ENCODE results near the gene TSPAN3.
A peak's percentile ranks its signal among the peaks of the same experiment; 100 is the strongest.

Gene TSPAN3

DNA sequence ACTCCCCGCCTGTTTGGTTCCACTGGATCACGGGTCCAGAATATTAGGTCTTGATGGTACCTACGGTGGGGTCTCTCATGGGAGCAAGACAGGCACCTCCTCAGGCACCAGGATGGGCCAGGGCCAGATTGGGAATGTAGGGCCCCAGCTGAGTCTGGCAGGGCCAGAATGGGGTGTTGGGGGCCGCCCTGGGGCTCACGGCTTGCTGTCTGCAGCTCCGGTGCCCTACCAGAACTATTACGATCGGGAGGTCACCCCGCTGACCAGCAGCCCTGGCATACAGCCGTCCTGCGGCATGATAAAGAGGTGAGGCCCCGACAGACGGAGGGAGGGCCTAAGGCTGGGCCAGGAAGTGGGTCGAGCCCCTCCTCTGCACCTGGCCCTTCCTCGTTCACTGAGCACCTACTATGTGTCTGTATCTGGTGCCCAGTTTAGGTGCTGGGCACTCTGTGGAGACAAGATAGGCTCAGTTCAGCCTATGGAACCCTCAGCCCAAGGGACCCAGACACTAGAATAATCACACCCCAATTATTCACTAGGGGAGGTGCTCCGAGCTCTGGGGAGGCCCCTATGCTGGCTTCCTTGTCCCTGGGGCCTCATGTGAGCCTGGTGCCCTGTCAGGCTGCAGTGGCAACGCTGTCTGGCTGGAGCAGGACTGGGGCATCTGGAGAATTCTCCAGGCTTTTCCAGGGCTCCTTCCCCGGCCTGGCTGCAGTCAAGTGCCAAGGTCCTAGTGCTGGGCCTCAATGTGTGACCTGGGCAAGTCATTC is 38.1 kb downstream of the TSPAN3 start:
- no peak for DNase-seq

DNA sequence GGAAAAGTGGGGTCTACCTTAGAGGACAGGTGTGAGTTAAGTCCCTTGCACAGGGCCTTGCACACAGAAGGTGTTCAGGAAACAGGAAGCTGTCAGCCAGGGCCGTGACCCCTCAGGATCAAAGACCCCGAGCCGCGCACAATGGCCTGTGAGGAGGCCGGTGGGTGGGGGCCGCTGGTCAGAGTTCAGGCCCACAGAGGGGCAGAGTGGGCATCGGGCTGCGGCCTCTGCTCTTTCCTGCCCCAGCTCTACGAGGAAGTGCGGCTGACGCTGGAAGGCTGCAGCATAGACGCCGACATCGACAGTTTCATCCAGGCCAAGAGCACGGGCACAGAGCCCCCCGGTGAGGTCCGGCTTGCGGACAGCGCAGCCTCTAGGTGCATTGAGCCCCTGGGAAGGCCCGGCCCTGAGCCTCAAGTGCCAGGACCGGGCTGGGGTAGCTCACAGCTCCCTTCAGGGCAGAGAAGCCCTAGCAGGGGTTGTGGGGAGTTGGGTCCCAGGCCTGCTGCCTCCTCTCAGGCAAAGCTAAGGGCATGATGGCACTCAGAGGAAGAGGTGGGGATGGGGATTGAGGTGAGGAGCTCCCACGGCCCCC is 38.8 kb downstream of the TSPAN3 start:
- DNase-seq = no peak

DNA sequence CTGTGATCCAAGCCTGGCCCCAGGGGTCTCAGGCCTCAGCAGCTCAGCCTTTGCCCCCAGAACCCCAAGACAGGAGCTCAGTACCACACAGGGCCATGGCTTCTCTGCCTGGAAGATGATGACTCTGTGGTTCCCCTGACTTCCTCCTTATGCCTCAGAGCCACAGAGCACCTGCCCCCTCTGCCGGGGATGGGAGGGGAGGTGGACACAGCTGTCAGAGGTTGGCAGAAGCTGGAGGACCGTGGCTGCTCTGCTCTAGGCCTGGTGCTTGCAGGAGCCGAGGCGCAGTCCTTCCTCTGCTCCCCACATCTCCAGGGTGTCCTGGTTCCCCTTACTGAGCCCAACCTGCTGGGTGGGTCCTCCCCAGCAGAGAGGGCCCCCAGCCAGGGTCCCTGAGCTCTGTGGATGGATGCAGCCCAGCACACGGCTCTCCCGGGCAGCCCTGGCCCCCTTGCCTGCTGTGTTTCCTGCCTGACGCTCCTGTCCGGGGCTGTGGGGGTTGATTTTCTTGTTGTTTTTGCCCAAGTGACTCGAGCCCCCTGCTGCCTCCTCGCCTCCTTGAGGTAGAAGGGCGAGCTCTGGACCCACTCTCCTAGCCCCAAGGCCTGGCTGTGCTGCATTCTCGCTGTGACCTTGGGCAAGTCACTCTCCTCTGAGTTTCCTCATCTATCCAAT is 39.4 kb downstream of the TSPAN3 start:
- no peak for DNase-seq

DNA sequence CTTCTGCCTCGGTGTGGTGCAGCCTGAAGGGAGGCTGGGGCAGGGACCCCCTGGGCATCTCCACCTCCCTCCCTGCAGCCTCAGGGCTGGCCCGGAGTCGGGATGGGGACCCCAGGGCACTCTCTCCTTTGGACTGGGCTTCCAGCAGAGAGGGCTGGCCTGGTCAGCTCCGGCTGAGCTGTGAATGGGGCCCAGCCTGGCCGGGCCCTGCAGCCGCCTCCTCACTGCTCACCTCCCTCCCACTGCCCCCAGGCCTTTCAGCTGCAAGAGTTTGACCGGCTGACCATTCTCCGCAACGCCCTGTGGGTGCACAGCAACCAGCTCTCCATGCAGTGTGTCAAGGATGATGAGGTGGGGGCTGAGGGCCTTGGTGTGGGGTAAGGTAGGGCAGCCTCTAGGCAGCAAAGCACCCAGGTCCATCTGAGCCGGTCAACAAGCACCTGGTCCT is 40.0 kb downstream of the TSPAN3 start:
- no peak for DNase-seq

- peak; percentile 30 for DNase-seq
Measured at GRCh38 chr15:77030048-77030927, 40.6 kb downstream of the TSPAN3 start.

DNA sequence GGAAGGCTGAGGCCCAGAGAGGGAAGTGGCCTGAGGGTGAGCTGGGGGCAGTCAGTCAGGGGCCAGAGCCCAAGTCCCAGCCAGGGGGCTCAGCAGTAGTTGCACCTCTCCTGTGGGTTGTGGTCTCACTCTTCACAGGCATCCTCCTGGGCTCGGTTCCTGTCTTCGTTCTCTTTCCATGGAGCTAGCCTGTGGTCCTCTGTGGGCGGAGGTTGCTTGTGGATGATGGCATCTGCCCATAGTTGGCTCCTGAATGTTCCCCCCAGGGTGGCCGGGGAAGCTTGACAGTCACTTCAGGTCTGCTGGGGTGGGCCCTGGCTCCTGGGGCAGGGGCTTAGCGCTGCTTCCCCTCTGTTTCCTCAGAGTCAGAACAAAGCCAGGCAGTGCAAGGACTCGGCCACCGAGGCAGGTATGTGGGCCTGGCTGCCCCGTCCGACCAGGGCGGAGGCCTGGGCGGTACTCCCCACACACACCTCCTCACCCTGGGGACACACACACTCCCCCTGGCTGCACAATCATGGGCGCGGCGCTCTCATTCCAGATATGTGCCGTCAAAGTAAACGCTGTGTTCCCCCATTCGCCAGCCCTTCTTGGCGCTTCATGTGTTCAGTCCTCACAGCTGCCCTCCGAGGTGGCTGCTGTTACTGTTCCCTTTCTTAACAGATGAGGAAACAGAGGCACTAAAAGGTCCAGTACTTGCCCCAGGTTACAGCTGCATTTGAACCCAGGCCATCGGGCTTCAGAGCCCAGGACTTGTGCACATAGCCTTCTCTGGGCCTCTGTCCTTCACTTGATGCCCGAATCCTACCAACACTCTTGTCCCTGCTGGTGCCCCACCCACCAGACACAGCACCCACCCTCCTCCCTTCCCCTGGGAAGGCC is 41.5 kb downstream of the TSPAN3 start:
- no peak for DNase-seq

DNA sequence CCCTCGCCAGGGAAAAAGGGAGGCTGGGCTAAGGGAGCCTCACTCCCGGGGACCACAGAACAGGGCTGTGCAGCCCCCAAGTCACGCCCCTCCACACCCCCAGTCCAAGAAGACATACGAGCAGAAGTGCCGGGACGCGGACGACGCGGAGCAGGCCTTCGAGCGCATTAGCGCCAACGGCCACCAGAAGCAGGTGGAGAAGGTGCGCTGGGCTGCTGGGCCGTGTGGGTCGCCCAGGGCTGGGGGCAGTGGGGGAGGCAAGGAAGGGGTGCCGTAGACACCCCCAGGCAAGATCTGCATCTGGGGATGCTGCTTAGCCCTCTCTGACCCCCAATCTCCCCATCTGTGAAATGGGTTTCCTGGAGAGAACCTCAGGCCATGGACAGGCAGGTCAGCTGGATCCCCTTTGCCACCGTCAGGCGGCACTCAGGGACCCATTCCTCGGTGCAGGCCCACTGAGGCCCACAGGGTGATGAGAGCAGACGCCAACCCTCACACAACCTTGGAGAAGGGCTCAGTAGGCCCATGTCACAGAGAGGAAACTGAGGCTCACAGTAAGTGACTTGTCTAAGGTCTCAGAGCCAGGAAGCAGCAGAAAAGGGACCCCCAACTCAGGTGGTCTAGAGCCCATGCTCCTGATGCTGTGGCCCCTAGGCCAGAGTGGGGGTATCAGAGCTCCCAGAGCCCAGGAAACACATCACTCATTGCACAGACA is 42.3 kb downstream of the TSPAN3 start:
- DNase-seq = no peak

DNA sequence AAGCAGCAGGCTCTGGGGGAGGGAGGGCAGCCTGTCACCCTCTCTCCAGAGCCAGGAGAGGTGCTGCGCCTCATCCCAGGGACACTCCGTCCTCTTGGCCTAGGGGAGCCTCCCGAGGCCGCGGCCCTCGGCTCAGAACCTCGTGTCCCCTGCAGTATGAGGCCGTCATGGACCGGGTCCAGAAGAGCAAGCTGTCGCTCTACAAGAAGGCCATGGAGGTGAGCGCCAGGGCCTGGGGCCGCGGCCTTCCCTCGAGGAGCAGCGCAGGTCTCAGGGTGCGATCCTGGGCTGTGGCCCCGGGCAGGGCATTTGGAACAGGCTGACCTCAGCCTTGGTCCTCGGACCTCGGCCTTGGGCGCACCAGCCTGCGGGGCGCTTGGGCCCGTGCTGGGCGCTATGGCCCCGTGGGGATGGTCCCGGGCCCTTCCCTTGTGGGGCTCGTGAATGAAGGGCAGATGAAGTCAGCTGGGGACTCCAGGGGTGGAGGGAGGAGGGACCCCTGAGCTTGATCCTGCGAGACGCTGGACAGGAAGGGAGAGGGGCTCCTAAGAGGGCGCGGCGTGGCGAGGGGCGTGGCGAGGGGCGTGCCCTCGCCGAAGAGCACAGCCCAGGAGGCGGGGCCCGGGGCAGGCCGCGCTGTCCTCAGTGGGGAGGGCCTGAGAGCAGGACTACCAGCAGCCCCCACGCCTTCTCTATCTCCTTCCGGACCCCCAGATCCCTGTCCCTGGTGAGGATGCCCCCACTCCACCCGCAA is 43.0 kb downstream of the TSPAN3 start:
- peak; percentile 16 for DNase-seq

DNA sequence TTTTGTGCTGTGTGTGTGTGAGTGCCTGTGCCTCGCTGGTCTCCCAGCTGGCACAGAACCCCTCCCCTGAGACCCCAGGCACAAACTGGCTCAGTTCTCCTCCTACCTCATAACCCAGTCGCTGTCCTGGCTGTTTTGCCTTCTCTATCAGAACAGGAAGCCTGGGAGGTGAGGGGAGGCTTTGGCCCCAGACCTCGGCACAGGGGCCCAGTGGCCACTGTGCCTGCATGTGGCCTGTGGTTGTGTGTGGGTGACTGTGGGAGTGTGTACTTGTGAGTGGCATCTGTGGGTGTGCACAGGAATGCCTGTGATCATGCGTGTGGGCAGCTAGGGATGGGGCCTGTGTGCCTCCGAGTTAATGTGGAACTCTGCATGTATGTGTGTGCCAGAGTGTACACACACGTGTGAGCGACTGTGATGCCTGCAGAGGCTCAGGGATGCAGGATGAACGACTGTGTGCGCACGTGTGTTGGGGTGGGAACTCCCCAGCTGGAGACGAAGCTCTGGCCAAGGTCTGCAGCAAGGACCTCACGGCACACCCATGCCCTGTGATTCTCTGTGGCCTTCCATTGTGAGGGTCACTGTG is 43.7 kb downstream of the TSPAN3 start:
- no peak for DNase-seq

GRCh38 chr15:77026501-77027110 is 44.3 kb downstream of the TSPAN3 start:
- no peak for DNase-seq

- no peak for DNase-seq
Measured at GRCh38 chr15:77025941-77026411, 44.9 kb downstream of the TSPAN3 start.

DNA sequence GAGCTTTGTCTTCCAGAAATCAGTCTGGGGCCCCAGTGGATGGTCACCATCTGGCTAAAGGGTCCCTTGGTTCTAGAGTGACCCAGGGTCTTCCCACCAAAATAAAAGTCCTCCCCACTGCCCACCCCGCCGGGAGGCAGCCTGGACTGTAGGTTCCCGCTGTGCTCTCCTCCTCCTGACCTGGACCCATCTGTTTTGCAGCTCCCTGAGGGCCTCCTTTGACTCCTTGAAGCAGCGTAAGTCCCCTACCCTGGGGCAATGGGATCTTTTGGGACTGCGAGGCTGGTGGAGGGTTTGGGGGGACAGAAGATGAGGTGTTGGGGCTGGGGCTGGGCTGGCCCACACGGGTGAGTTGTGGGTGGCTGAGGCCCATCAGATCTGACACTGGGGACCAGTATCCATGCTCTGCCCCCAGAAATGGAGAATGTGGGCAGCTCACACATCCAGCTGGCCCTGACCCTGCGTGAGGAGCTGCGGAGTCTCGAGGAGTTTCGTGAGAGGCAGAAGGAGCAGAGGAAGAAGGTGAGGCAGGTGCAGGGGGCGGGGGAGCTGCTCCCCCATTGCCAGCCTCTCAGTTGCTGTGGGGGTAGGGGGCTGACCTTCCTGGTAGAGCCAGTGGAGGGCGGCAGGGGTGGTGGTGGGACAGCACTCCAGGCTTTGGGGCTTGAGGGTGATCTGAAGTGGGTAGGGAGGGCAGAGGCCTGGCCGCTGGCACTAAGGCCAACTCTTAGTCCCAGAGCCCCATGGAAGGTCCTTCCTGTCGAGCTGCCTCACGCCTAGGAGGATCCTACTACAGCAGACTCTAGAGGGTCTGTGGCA is 45.6 kb downstream of the TSPAN3 start:
- DNase-seq = no peak

- DNase-seq = peak; percentile 51
Measured at GRCh38 chr15:77024273-77025082, 46.4 kb downstream of the TSPAN3 start.

- no peak for DNase-seq
Measured at GRCh38 chr15:77023576-77024272, 47.2 kb downstream of the TSPAN3 start.

DNA sequence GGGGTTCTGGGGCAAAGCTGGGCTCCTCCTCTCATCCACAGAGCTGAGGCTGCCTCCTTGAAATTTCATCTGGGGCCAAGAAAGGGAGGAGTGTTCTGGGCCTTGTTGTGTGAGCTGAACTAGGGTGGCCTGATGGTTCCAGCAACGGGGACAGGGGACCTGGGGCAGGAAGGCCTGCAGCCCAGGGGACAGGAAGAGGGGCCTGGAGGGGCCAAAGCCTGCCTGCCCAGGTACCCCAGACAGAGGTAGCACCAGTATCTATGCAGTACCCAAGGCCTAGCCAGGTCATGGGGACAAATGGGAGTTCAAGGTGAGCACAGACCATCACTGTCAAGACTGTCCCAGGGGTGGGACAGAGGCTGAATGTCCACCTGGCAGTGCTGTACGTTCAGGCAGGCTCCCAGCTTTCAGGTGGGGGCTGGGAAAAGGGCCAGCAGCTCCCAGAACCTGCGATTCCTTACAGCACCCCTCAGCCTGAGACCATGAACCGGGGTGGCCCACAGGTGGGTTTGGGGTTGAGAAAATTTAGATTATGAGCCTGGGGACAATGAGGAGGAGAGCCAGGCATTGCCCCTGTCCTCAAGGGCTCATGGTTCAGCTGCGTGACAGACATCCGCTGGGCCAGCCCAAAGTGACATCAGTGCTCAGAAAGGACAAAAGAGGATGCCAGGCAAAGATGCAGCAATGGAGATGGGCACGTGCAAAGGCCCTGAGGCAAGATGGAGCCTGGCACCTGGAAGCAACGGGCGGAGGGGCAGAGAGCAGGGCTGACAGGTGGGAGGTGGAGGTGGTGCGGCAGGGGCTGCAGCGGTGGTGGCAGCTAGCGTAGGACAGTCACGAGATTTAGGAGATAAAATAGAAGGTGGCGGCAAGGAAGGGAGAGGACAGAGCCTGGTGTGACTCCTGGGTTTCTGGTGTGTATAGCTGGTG is 48.0 kb downstream of the TSPAN3 start:
- no peak for DNase-seq

Measured in fibroblast of skin of scalp (primary cell).